Gastroesophageal sphincter (tissue), 4 donors: ENCODE measurements around the gene GIPC2. TPM values are rescaled to one million over a fixed set of nuclear protein-coding genes. Genes with fewer than 3 reads are reported as not detected.

Experiments used
- ATAC-seq: fragments of 150-250 bp; one replicate; pipeline ENCODE4 v1.9.1; 2016; ENCODE audit warnings: mild to moderate bottlenecking, moderate library complexity
- H3K27ac ChIP-seq, 4 donors: fragments of 200-600 bp; sonication (generic) in 3 of 4; 1 replicate in 3 of 4; 2 replicates in 1 of 4; pipeline ENCODE4 v1.5.1; 2016 to 2019
- H3K27me3 ChIP-seq: fragments of 200-600 bp; sonication (generic); one replicate; pipeline ENCODE4 v1.5.1; 2019
- H3K36me3 ChIP-seq, 2 donors: fragments of 200-600 bp; sonication (generic); one replicate each; pipeline ENCODE4 v1.5.1; 2019; ENCODE audit warnings: control low read depth in 1 of 2
- H3K4me1 ChIP-seq, 3 donors: fragments of 200-600 bp; sonication (generic); 1 replicate in 2 of 3; 2 replicates in 1 of 3; pipeline ENCODE4 v1.5.1; 2016 to 2019; ENCODE audit warnings: control low read depth in 2 of 3
- H3K4me3 ChIP-seq, 2 donors: fragments of 200-600 bp; sonication (generic); one replicate each; pipeline ENCODE4 v1.5.1; 2019; ENCODE audit warnings: mild to moderate bottlenecking in 1 of 2, moderate library complexity in 1 of 2
- H3K9me3 ChIP-seq, 3 donors: fragments of 200-600 bp; sonication (generic); one replicate each; pipeline ENCODE4 v1.5.1; 2017 to 2019; ENCODE audit warnings: control low read depth in 2 of 3
- CTCF ChIP-seq, 4 experiments: fragments of 200-600 bp in 2 of 4; fragments of 450-650 bp in 2 of 4; sonication (generic) in 1 of 4; IDR thresholded peaks; one replicate each; pipeline ENCODE4 v1.5.1; 2017 to 2019; ENCODE audit warnings: antibody characterized with exemption in 4 of 4, mild to moderate bottlenecking in 2 of 4, moderate library complexity in 2 of 4
- EP300 ChIP-seq: sonication (generic); formaldehyde crosslinking; IDR thresholded peaks from one replicate; pipeline ENCODE4 v1.6.1; 2017; ENCODE audit warnings: antibody characterized with exemption, mild to moderate bottlenecking
- POLR2A ChIP-seq, 2 donors: fragments of 450-650 bp; IDR thresholded peaks; one replicate each; pipeline ENCODE4 v1.6.1; 2017; ENCODE audit warnings: antibody characterized with exemption in 2 of 2, mild to moderate bottlenecking in 2 of 2, moderate library complexity in 1 of 2
- POLR2AphosphoS5 ChIP-seq: sonication (generic); formaldehyde crosslinking; IDR thresholded peaks from one replicate; pipeline ENCODE4 v1.6.1; 2017; ENCODE audit warnings: antibody characterized with exemption
- WGBS, 2 donors: methylation state at CpG; one replicate each; pipeline ENCODE4 v1.1.5; 2018; ENCODE audit warnings: low coverage in 1 of 2; 5-methylcytosine and 5-hydroxymethylcytosine counted together
- small RNA-seq, 4 donors: library from RNA; depleted of rRNA; stranded (forward); fragments of <200 nt; gene quantifications; one replicate each; pipeline ENCODE3, GENCODE V24; 2016
- total RNA-seq, 4 donors: library from RNA; depleted of rRNA; stranded (reverse); fragments of >200 nt; gene quantifications; one replicate each; pipeline ENCODE4 v1.1.0, GENCODE V29; 2016

Gene GIPC2
- total RNA-seq, 4 donors from 2014 or later: 2.2 to 9.0 (median 5.5) TPM

- TF ChIP-seq EP300: no peak
- no peak for TF ChIP-seq POLR2A (IDR thresholded peaks at IDR 0.05)
- TF ChIP-seq POLR2AphosphoS5: no peak
- TF ChIP-seq CTCF (IDR thresholded peaks at IDR 0.05): no peak
- Histone ChIP-seq H3K9me3 (no peaks in the 10 kb centered on the region), H3K36me3 (no peaks in the 10 kb centered on the region), H3K27me3 (no peaks in the 10 kb centered on the region), H3K4me1 (no peaks in the 10 kb centered on the region), H3K27ac (no peak overlapping the region), H3K4me3 (no peak overlapping the region)
- WGBS, 2 donors: 73% methylated on average over 2 of the region's 3 CpGs
- no peak for ATAC-seq
Observed at GRCh38 chr1:78184460-78185072, 138.8 kb downstream of the GIPC2 start.

Small RNA genes lying within 50 kb of the gene (small RNA-seq; reads per million reads assigned to genes)
- gene AC103591.3 (0 to 0.54 (median 0) reads per million in 4 donors), gene RNA5SP22 (0 to 0.27 (median 0) reads per million in 4 donors), gene RNU6-1102P (0 reads per million in 4 donors)

Other genes starting within 250 kb of the GIPC2 start
- 100 to 1,000 TPM; 142 to 359 (median 213) TPM for gene NEXN, start 157.3 kb upstream of the GIPC2 start, total RNA-seq
- gene FUBP1, start 66.9 kb upstream of the GIPC2 start, total RNA-seq: 100 to 1,000 TPM in 1 of 4 donors, 10 to 100 TPM in 3; 46.9 to 135 (median 68.5) TPM
- 100 to 1,000 TPM in 1 of 4 donors, 10 to 100 TPM in 3; 74.1 to 123 (median 86.0) TPM for gene DNAJB4, start 41.0 kb upstream of the GIPC2 start, total RNA-seq